ENCODE data around the gene IL16. TPM values are rescaled to one million over a fixed set of nuclear protein-coding genes. Genes with fewer than 3 reads are reported as not detected.
"Not testable (repeated sequence)": the region's sequence is repeated elsewhere in the genome, so short reads cannot be mapped to it uniquely, and the experiment has no call there.

IL16 gene
- total and polyA plus RNA-seq, 2 experiments from 2014 or later = 0.32 to 0.53 TPM

DNA sequence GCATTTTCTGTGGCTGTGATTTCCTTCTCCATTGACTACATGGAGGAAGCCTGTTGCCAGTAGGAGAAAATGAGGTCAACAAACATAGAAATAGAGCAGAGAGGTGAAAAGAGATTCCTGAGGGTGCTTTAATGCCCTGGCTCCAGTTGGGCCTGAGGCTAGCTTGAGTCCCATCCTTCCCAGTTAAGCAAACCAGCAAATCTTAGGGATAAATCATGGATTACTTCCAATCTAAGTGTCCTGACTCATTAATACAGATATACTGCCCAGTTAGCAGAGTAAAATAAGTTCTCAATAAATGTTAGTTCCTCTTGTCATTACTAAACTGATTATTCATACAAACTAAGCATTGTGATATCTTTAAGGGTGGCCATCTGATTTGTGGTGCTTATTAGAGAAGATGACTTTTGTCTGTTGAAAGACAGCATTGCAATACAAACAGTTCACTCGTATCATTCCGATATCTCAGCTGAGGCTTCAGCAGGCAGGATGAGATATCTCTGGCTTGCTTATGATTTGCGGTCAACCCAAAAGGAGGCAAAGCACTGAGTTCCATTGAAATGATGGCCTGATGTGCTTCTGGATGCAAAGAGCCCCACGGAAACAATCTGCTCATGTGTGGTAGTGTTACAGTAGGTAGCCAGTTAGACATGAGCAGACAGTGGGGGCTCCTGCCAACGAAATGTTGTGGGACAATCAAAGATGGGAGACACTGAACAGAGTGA lies 133.8 kb downstream of the IL16 start:
- Histone ChIP-seq H3K4me1 (ENCODE audit: insufficient read depth) (peaks cover 35% of the 10 kb centered on the region), H3K79me2 (ENCODE audit: insufficient read depth) (no peaks in the 10 kb centered on the region), H3K9me3 (ENCODE audit: low read depth) (no peaks in the 10 kb centered on the region), H3K27me3 (replicated peaks; ENCODE audit: insufficient read depth) (no peaks in the 10 kb centered on the region), H4K20me1 (ENCODE audit: insufficient read depth) (no peaks in the 10 kb centered on the region), H3K36me3 (ENCODE audit: low read depth) (no peaks in the 10 kb centered on the region), H3K27ac (no peak overlapping the region), H3K9me2 (ENCODE audit: insufficient read depth) (no peaks in the 10 kb centered on the region), H3K9ac (no peak overlapping the region), H3K4me2 (ENCODE audit: unreplicated experiment) (no peak overlapping the region), H3K4me3 (no peak overlapping the region), H3F3A (ENCODE audit: insufficient read depth) (peaks cover 30% of the 10 kb centered on the region), H2AFZ (no peak overlapping the region)
- in situ Hi-C loops (cut with MboI) = no loop called here
- 86 to 87% methylated on average over 5 of the region's 5 CpGs for WGBS, 2 experiments (ENCODE audit: low coverage in 1 of 2, low lambda C conversion rate in 2 of 2, missing lambda C conversion rate in 2 of 2)
- TF ChIP-seq EZH2phosphoT487 (IDR thresholded peaks at IDR 0.05; ENCODE audit: insufficient read depth, low read depth) = no peak
- no peak for TF ChIP-seq EZH2 (IDR thresholded peaks at IDR 0.05; ENCODE audit: insufficient read depth, poor library complexity, severe bottlenecking)
- DNase-seq = peak; percentile 15

GRCh38 chr15:81331141-81331540 lies 134.5 kb downstream of the IL16 start:
- H3K9me3 ChIP-seq (ENCODE audit: low read depth); H3K27ac ChIP-seq; H3K79me2 ChIP-seq (ENCODE audit: insufficient read depth); H2AFZ ChIP-seq; DNase-seq; H3K4me2 ChIP-seq (ENCODE audit: unreplicated experiment); H3K4me3 ChIP-seq; H3K9me2 ChIP-seq (ENCODE audit: insufficient read depth); H3K36me3 ChIP-seq (ENCODE audit: low read depth); in situ Hi-C loops (cut with MboI); H4K20me1 ChIP-seq (ENCODE audit: insufficient read depth); H3K27me3 ChIP-seq (replicated peaks; ENCODE audit: insufficient read depth); H3K9ac ChIP-seq: not testable (repeated sequence)
- H3F3A ChIP-seq (ENCODE audit: insufficient read depth) = peaks cover 23% of the 10 kb centered on the region
- H3K4me1 ChIP-seq (ENCODE audit: insufficient read depth) = peaks cover 29% of the 10 kb centered on the region
- WGBS, 2 experiments (ENCODE audit: low coverage in 1 of 2, low lambda C conversion rate in 2 of 2, missing lambda C conversion rate in 2 of 2) = 98 to 99% methylated on average over 9 of the region's 9 CpGs

- Histone ChIP-seq H3K9me2 (ENCODE audit: insufficient read depth) (no peaks in the 10 kb centered on the region), H3K36me3 (ENCODE audit: low read depth) (no peaks in the 10 kb centered on the region), H3K27ac (no peak overlapping the region), H3K9me3 (ENCODE audit: low read depth) (no peaks in the 10 kb centered on the region), H3F3A (ENCODE audit: insufficient read depth) (peaks cover 21% of the 10 kb centered on the region), H3K4me2 (ENCODE audit: unreplicated experiment) (no peak overlapping the region), H3K9ac (no peak overlapping the region), H4K20me1 (ENCODE audit: insufficient read depth) (no peaks in the 10 kb centered on the region), H3K4me1 (ENCODE audit: insufficient read depth) (peaks cover 24% of the 10 kb centered on the region), H3K4me3 (no peak overlapping the region), H3K79me2 (ENCODE audit: insufficient read depth) (no peaks in the 10 kb centered on the region), H2AFZ (no peak overlapping the region), H3K27me3 (replicated peaks; ENCODE audit: insufficient read depth) (no peaks in the 10 kb centered on the region)
- TF ChIP-seq EZH2phosphoT487 (IDR thresholded peaks at IDR 0.05; ENCODE audit: insufficient read depth, low read depth) (no peak), EZH2 (IDR thresholded peaks at IDR 0.05; ENCODE audit: insufficient read depth, poor library complexity, severe bottlenecking) (no peak)
- DNase-seq = no peak
- 93 to 95% methylated on average over 15 of the region's 15 CpGs for WGBS, 2 experiments (ENCODE audit: low coverage in 1 of 2, low lambda C conversion rate in 2 of 2, missing lambda C conversion rate in 2 of 2)
- in situ Hi-C loops (cut with MboI) = no loop called here
Measured at GRCh38 chr15:81331600-81331999, 134.9 kb downstream of the IL16 start.

DNA sequence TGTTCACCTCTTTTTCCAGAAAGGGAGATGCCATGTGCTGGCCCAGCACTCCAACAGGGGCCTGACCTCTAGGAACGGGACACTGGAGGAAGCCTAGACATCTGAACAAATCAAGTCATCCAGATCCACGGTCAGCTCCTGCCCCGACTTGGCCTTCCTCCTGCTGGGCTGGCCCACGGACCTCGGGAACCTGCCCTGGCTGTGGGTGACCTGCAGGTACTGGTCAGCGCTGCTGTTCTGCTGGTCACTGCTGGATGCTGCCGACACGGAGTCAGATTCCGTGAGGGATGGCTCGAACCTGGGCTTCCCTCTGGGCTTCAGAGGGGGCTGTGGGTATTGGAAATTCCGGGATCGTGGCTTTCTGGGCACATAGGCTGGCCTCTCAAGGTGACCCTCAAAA lies 135.6 kb downstream of the IL16 start:
- Histone ChIP-seq H3K4me3 (no peak overlapping the region), H3K36me3 (ENCODE audit: low read depth) (no peaks in the 10 kb centered on the region), H2AFZ (no peak overlapping the region), H4K20me1 (ENCODE audit: insufficient read depth) (no peaks in the 10 kb centered on the region), H3K9ac (no peak overlapping the region), H3K27ac (no peak overlapping the region), H3F3A (ENCODE audit: insufficient read depth) (peaks cover 19% of the 10 kb centered on the region), H3K79me2 (ENCODE audit: insufficient read depth) (no peaks in the 10 kb centered on the region), H3K27me3 (replicated peaks; ENCODE audit: insufficient read depth) (no peaks in the 10 kb centered on the region), H3K4me1 (ENCODE audit: insufficient read depth) (peaks cover 17% of the 10 kb centered on the region), H3K9me3 (ENCODE audit: low read depth) (no peaks in the 10 kb centered on the region), H3K9me2 (ENCODE audit: insufficient read depth) (no peaks in the 10 kb centered on the region), H3K4me2 (ENCODE audit: unreplicated experiment) (no peak overlapping the region)
- 99% methylated on average over 9 to 12 of the region's 12 CpGs for WGBS, 2 experiments (ENCODE audit: low coverage in 1 of 2, low lambda C conversion rate in 2 of 2, missing lambda C conversion rate in 2 of 2)
- in situ Hi-C loops (cut with MboI) = no loop called here
- no peak for DNase-seq
- no peak for TF ChIP-seq EZH2 (IDR thresholded peaks at IDR 0.05; ENCODE audit: insufficient read depth, poor library complexity, severe bottlenecking)

GRCh38 chr15:81333363-81333762 lies 136.7 kb downstream of the IL16 start:
- no peak for DNase-seq
- TF ChIP-seq EZH2phosphoT487 (IDR thresholded peaks at IDR 0.05; ENCODE audit: insufficient read depth, low read depth) (no peak), EZH2 (IDR thresholded peaks at IDR 0.05; ENCODE audit: insufficient read depth, poor library complexity, severe bottlenecking) (no peak)
- Histone ChIP-seq H3K9me2 (ENCODE audit: insufficient read depth) (no peaks in the 10 kb centered on the region), H3K36me3 (ENCODE audit: low read depth) (no peaks in the 10 kb centered on the region), H3K27me3 (replicated peaks; ENCODE audit: insufficient read depth) (no peaks in the 10 kb centered on the region), H3K4me2 (ENCODE audit: unreplicated experiment) (no peak overlapping the region), H2AFZ (no peak overlapping the region), H3K27ac (no peak overlapping the region), H3F3A (ENCODE audit: insufficient read depth) (peaks cover 19% of the 10 kb centered on the region), H3K4me3 (no peak overlapping the region), H3K4me1 (ENCODE audit: insufficient read depth) (peaks cover 15% of the 10 kb centered on the region), H4K20me1 (ENCODE audit: insufficient read depth) (no peaks in the 10 kb centered on the region), H3K79me2 (ENCODE audit: insufficient read depth) (no peaks in the 10 kb centered on the region), H3K9ac (no peak overlapping the region), H3K9me3 (ENCODE audit: low read depth) (no peaks in the 10 kb centered on the region)
- in situ Hi-C loops (cut with MboI) = no loop called here
- WGBS, 2 experiments (ENCODE audit: low coverage in 1 of 2, low lambda C conversion rate in 2 of 2, missing lambda C conversion rate in 2 of 2) = 98 to 99% methylated on average over 3 of the region's 3 CpGs
